Astrocyte of the hippocampus (primary cell): Measurements from ENCODE around the gene FAM13C.
"Not testable (repeated sequence)": the region's sequence is repeated elsewhere in the genome, so short reads cannot be mapped to it uniquely, and the experiment has no call there.

Experiments used
- DNase-seq: peaks from one replicate; pipeline ENCODE4 v3.0.0; 2011; ENCODE audit warnings: low read depth, low spot score

FAM13C gene

DNA sequence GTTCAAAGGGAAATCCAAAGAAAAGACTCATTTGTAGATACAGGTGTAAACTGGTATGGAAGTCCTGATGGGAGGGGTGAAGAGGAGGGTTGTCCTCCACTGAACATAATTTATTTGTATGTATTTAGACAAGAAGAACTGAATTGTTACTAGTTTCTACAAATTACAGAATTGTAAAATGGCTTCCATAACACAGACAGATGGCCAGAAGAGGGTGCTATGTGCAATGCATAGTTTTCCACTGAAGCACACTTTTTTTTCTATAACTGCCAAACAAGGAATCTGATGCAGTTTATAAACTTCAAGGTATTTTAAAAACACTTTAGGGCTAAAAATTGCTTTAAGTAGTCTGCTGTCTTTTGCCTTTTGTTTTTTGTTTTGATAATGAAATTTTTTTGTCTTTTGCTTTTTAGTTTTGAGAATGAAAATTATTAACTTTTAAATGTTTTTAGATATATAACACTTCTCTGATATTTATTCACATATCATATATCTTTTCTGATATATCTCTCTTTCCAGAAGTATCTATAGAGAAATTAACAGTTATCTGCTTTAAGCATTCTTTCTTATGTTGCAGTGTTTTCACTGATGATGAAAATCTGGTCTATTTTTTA lies 127.4 kb downstream of the FAM13C start:
- peak; percentile 58 for DNase-seq

DNA sequence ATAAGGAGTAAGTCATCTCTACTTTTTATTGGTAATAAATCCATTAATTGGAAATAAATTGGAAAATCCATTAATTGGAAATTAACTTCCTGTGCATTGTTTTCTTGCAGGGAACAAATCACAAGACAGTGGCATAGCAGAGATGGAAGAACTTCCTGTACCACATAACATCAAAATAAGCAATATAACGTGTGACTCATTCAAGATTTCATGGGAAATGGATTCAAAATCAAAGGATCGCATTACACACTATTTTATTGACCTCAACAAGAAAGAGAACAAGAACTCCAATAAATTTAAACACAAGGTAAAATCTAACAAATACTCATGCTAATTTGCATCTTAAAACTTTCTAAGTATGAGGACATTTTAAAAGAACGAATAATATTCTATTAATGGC lies 128.2 kb downstream of the FAM13C start:
- no peak for DNase-seq

DNA sequence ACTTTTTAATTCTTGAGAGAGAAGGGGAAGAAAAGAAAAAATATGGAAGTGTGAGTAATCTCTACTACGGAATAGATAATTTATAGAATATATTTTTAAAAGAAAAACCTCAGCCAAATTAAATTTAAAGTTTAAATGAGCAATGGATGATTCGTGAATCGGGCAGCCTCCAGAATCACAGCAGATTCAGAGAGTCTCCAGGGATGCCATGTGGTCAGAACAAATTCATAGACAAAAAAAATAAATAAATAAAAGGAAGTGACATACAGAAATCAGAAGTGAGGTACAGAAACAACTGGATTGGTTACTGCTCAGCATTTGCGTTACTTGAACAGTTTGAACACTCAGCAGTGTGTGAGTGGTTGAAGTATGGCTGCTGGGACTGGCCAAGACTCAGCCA lies 132.9 kb downstream of the FAM13C start:
- no peak for DNase-seq

DNA sequence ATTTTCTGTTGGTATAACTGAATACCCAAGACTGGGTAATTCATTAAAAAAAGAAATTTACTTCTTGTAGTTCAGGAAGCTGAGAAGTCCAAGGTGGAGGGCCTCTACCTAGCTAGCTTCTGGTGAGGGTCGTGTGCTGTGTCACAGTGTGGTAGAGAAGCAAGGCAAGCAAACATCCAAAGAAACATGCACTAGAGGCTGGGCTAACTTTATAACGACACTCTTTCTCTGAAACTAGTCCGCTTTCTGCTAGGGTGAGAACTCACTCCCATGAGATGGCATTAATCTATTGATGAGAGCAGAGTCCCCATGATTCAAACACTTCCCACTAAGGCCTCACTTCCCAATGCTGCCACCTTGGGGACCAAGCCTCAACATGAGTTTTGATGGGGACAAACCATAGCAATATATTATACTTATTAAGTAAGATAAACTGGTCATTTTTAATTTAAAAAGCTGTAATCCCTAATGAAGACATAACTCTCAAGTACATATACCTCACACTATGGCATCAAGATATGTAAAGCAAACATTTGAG lies 135.1 kb downstream of the FAM13C start:
- no peak for DNase-seq

GRCh38 chr10:59225211-59225610 lies 137.1 kb downstream of the FAM13C start:
- DNase-seq: no peak

DNA sequence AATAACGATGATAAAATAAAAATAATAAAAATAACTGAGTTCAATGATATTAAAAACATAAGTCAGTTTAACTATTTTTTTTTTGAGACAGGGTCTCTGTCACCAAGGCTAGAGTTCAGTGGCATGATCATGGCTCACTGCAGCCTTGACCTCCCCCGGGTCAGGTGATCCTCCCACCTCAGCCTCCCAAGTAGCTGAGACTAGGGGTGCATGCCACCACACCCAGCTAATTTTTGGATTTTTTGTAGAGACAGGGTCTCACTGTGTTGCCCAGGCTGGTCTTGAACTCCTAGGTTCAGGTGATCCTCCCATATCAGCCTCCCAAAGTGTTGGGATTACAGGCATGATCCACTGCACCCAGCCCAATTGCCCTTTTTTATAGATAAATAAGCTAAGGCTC lies 138.8 kb downstream of the FAM13C start:
- not testable (repeated sequence) for DNase-seq

DNA sequence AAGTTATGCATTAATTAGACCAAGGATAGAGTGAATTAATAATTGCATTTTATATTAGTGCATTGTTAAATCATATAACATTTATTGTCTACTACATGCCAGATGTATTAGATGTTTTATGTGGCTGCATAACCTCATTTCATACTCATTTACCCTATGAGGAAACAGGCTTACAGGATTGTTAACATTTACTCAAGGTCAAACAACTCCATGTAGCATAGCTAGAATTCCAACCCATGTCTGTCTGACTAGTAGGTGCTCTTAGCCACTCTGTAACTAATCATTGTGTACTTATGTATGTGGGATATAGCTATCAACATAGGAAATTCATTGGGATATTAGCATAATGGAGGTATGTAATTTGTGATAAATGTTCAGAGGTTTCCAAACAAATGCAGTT lies 139.6 kb downstream of the FAM13C start:
- no peak for DNase-seq

DNA sequence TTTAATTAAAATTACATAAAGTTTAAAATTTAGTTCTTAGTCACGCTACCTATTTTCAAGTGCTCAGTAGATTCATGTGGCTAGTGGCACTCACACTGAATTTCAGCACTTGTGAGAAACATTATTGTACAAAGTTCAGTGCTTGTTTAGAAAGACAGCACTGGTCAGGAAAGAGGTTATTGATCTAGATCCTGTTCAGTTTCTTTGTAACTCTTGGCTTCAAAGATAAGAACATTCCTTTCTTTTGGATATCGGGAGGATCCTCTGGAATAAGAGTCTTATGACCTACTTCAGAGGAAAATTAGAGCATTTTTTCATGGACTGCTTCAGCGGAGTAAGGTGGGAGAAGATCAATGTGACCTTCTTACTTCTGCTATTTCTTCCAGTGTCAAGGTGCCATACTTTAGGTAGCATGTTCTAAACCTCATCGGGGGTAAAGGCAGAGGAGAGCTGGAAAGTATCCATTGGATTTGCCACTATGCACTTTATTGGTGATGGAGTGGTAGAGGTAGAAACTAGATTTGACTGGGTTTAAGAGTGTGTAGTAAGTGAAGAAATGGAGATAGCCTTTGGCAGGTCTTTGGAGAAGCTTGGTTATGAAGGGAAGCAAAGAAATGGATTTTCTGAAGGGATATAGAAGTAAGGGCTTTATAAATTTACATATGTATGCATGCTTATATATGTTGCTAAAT lies 146.0 kb downstream of the FAM13C start:
- no peak for DNase-seq

- no peak for DNase-seq
Observed at GRCh38 chr10:59214160-59214559, 148.2 kb downstream of the FAM13C start.

GRCh38 chr10:59212301-59212798 lies 150.0 kb downstream of the FAM13C start:
- no peak for DNase-seq

GRCh38 chr10:59206204-59206720 lies 156.1 kb downstream of the FAM13C start:
- DNase-seq: no peak
